Psoas muscle (tissue), 8 donors: ENCODE measurements around the gene SF3A1. TPM values are rescaled to one million over a fixed set of nuclear protein-coding genes. Genes with fewer than 3 reads are reported as not detected.

Source experiments
- ATAC-seq, 4 donors: fragments of 200-7000 bp; cut with Tn5 transposase; one replicate each; pipeline ENCODE4 v1.9.1; 2020; ENCODE audit warnings: moderate library complexity in 3 of 4, mild to moderate bottlenecking in 2 of 4
- DNase-seq, 2 donors: peaks; one replicate each; pipeline ENCODE4 v3.0.0-alpha.2; 2020
- H3K27ac ChIP-seq: fragments of 200-600 bp; one replicate; pipeline ENCODE4 v1.8.0; 2022
- H3K27me3 ChIP-seq, 3 donors: fragments of 200-600 bp in 1 of 3; one replicate each; pipeline versions ENCODE4 v1.6.1 to v1.8.0; 2013 to 2022; ENCODE audit warnings: low read length in 2 of 3, mild to moderate bottlenecking in 2 of 3, moderate library complexity in 1 of 3; ENCODE audit not compliant: insufficient read depth in 3 of 3
- H3K36me3 ChIP-seq, 2 donors: fragments of 200-600 bp in 1 of 2; one replicate each; pipeline versions ENCODE4 v1.6.1 to v1.8.0; 2013 to 2022; ENCODE audit warnings: low read depth in 1 of 2, mild to moderate bottlenecking in 1 of 2, moderate library complexity in 1 of 2; ENCODE audit not compliant: insufficient read depth in 1 of 2
- H3K4me1 ChIP-seq: fragments of 200-600 bp; one replicate; pipeline ENCODE4 v1.8.0; 2022
- H3K4me3 ChIP-seq: fragments of 200-600 bp; one replicate; pipeline ENCODE4 v1.8.0; 2022; ENCODE audit warnings: mild to moderate bottlenecking
- H3K9me3 ChIP-seq: fragments of 200-600 bp; one replicate; pipeline ENCODE4 v1.8.0; 2022
- WGBS, 3 donors: extraction: QIAGEN DNeasy Blood & Tissue Kit; methylation state at CpG; one replicate each; pipeline versions ENCODE4 v1.1.6 to v1.1.7; 2013; 5-methylcytosine and 5-hydroxymethylcytosine counted together
- intact Hi-C, 2 donors: fragments of 100-400 bp; cut with DNase I; formaldehyde crosslinking; loops; one replicate each; pipeline versions ENCODE4 v1.11.0 to v1.14.2; 2022
- polyA plus RNA-seq, 3 donors: library from polyadenylated mRNA; stranded (reverse); fragments of 200-250 nt; gene quantifications; one replicate each; pipeline ENCODE4 v1.2.3, GENCODE V29; 2013
- total RNA-seq, 4 donors: library from RNA; stranded (reverse); fragmentation: NEBNext Ultra II Directional in 2 of 4; extraction: Animal tissue kit (Norgen Biotek cat#: 25700) in 2 of 4; gene quantifications; one replicate each; pipeline versions ENCODE4 v1.2.1 to v1.2.4, GENCODE V29; 2021 to 2023
- TF ChIP-seq, protein P1 (sequence below): fragments of 200-600 bp; IDR thresholded peaks from one replicate; pipeline ENCODE4 v1.8.0; 2022; ENCODE audit warnings: antibody characterized with exemption
- donor health status: healthy with polysubstance abuse.
- donor health status: DM: no; HTN: no; CAD: no; lungs with moderate emphysema.
- donor health status: Bipolar disorder and iron deficiency.
- donor health status: healthy.
- donor health status: DM: yes; HTN: yes; CAD: no.
- donor health status: DM: no; HTN: no; CAD: no.
- donor health status: DM: no; HTN: no; CAD: no.
- donor health status: DM: yes; HTN: yes; CAD: no.

Gene SF3A1
- total and polyA plus RNA-seq, 7 donors: 21.6 to 146 (median 107) TPM

- TF ChIP-seq, protein P1, sequence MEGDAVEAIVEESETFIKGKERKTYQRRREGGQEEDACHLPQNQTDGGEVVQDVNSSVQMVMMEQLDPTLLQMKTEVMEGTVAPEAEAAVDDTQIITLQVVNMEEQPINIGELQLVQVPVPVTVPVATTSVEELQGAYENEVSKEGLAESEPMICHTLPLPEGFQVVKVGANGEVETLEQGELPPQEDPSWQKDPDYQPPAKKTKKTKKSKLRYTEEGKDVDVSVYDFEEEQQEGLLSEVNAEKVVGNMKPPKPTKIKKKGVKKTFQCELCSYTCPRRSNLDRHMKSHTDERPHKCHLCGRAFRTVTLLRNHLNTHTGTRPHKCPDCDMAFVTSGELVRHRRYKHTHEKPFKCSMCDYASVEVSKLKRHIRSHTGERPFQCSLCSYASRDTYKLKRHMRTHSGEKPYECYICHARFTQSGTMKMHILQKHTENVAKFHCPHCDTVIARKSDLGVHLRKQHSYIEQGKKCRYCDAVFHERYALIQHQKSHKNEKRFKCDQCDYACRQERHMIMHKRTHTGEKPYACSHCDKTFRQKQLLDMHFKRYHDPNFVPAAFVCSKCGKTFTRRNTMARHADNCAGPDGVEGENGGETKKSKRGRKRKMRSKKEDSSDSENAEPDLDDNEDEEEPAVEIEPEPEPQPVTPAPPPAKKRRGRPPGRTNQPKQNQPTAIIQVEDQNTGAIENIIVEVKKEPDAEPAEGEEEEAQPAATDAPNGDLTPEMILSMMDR: no peak
These were observed 23.3 kb upstream of the SF3A1 start for GRCh38 chr22:30380011-30380410.

DNA sequence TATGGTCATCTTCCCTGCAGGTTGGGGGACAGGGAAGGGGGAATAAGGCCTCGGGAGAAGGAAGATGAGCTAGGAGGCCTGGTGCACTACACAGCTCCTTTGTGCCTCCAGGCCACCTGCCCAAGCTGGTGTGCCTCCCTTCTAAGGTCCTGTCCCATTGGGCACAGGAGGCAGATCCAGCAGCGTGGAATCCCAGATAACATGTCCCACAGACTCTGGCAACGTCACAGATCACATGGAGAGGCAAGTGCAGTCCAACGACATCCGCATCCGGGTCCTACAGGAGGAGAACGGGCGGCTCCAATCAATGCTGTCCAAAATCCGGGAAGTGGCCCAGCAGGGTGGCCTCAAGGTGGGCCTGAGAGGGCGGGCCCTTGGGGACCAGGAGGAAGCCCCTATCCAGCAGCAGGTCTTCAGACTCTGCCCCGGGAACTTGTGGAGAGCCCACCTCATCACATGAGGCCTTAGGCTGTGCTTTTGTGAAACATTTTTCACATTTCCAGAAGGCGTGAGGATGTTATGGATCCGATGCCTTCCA lies 18.7 kb upstream of the SF3A1 start:
- Histone ChIP-seq H3K36me3 (peaks cover 0 to 15% of the 10 kb centered on the region in 2 donors), H3K4me1 (no peaks in the 10 kb centered on the region), H3K27me3 (no peaks in the 10 kb centered on the region), H3K27ac (no peak overlapping the region), H3K4me3 (no peak overlapping the region), H3K9me3 (no peaks in the 10 kb centered on the region)
- no peak for ATAC-seq
- intact Hi-C loops: no loop called here
- peak in 1 of 2 donors; percentile 45 for DNase-seq
- 88 to 93% (median 91%) methylated on average over 13 of the region's 13 CpGs for WGBS, 3 donors
- TF ChIP-seq, protein P1: no peak

More at GRCh38 chr22:30380011-30380410, 23.3 kb upstream of the SF3A1 start:
- no peak overlapping the region for H3K27ac ChIP-seq
- no peaks in the 10 kb centered on the region for H3K9me3 ChIP-seq
- peak in 1 of 2 donors; percentile 46 for DNase-seq
- H3K27me3 ChIP-seq: no peaks in the 10 kb centered on the region
- H3K4me3 ChIP-seq: no peak overlapping the region
- H3K4me1 ChIP-seq: no peaks in the 10 kb centered on the region
- 95 to 98% (median 96%) methylated on average over 20 of the region's 20 CpGs for WGBS, 3 donors
- ATAC-seq: no peak
- intact Hi-C loops: no loop called here
- H3K36me3 ChIP-seq: peaks cover 0 to 39% of the 10 kb centered on the region in 2 donors

- H3K27me3 ChIP-seq: no peaks in the 10 kb centered on the region
- DNase-seq (no peak), ATAC-seq (no peak)
- no peaks in the 10 kb centered on the region for H3K4me1 ChIP-seq
- WGBS, 3 donors: 75 to 77% (median 77%) methylated on average over 32 to 33 of the region's 33 CpGs
- TF ChIP-seq, protein P1: no peak
- peaks cover 0 to 9% of the 10 kb centered on the region in 2 donors for H3K36me3 ChIP-seq
- no peak overlapping the region for H3K27ac ChIP-seq
- no peak overlapping the region for H3K4me3 ChIP-seq
- intact Hi-C loops: no loop called here
- H3K9me3 ChIP-seq: no peaks in the 10 kb centered on the region
These were observed 16.9 kb upstream of the SF3A1 start for GRCh38 chr22:30373331-30374325.

GRCh38 chr22:30372915-30373314 lies 16.2 kb upstream of the SF3A1 start:
- peak in 2 of 4 donors; percentile 16 to 26 for ATAC-seq
- no peak overlapping the region for H3K27ac ChIP-seq

More at GRCh38 chr22:30372915-30373314, 16.2 kb upstream of the SF3A1 start:
- peaks cover 0 to 9% of the 10 kb centered on the region in 2 donors for H3K36me3 ChIP-seq
- H3K4me1 ChIP-seq: no peaks in the 10 kb centered on the region
- TF ChIP-seq, protein P1: no peak
- no peak overlapping the region for H3K4me3 ChIP-seq
- no peaks in the 10 kb centered on the region for H3K9me3 ChIP-seq
- 71 to 75% (median 75%) methylated on average over 8 of the region's 8 CpGs for WGBS, 3 donors
- no peak for DNase-seq
- intact Hi-C loops: no loop called here
- H3K27me3 ChIP-seq: no peaks in the 10 kb centered on the region
